A549 (cell line): Measurements from ENCODE around the gene INTS4. TPM values are rescaled to one million over a fixed set of nuclear protein-coding genes. Genes with fewer than 3 reads are reported as not detected.

ENCODE experiments used
- ATAC-seq, 2 experiments: fragments of 200-7000 bp in 1 of 2; fragments of >200 bp in 1 of 2; cut with Nextera tagmentation in 1 of 2; cut with Tn5 transposase in 1 of 2; 3 replicates each; pipeline versions ENCODE4 v1.8.0 to v1.9.1; 2018 to 2020; ENCODE audit warnings: mild to moderate bottlenecking in 1 of 2, moderate library complexity in 1 of 2
- CTCF ChIA-PET: fragments of 300-600 bp; sonication (Branson Sonifier 250); formaldehyde crosslinking; extraction: SDS; loops from one replicate; lab custom pipeline; 2021; ENCODE audit warnings: antibody characterized with exemption, inconsistent platforms; lab: Yijun Ruan, JAX
- POLR2A ChIA-PET: fragments of 350-600 bp; formaldehyde crosslinking; extraction: SDS; loops from one replicate; lab custom pipeline; 2021; ENCODE audit warnings: antibody characterized with exemption, inconsistent platforms; lab: Yijun Ruan, JAX
- DNase-seq, 2 experiments: peaks; one replicate each; pipeline versions ENCODE4 v3.0.0 to v3.0.0-alpha.2; 2011 to 2016; ENCODE audit warnings: low read depth in 1 of 2, low spot score in 1 of 2
- FAIRE-seq: peaks from 2 replicates; lab custom pipeline; 2011; peaks lifted over from hg19 to GRCh38; lab: Jason Lieb, UNC
- H3K27ac ChIP-seq, 2 experiments: fragments of >200 bp; sonication (Bioruptor Twin); formaldehyde crosslinking; 3 replicates each; pipeline ENCODE4 v1.5.1; 2016 to 2017
- H3K4me1 ChIP-seq: fragments of >200 bp; sonication (Bioruptor Twin); formaldehyde crosslinking; 3 replicates; pipeline ENCODE4 v1.6.1; 2016
- H3K4me2 ChIP-seq: fragments of >200 bp; sonication (Bioruptor Twin); formaldehyde crosslinking; 3 replicates; pipeline ENCODE4 v1.6.1; 2016
- H3K4me3 ChIP-seq: fragments of >200 bp; sonication (Bioruptor Twin); formaldehyde crosslinking; 3 replicates; pipeline ENCODE4 v1.5.1; 2016
- H3K9me3 ChIP-seq: fragments of >200 bp; sonication (Bioruptor Twin); formaldehyde crosslinking; 3 replicates; pipeline ENCODE4 v1.6.1; 2016
- BHLHE40 ChIP-seq: IDR thresholded peaks from 2 replicates; pipeline ENCODE4 v1.6.1; 2012; ENCODE audit warnings: low read depth, low read length, inconsistent platforms
- CBX8 ChIP-seq: fragments of 200-600 bp; sonication (generic); IDR thresholded peaks from 2 replicates; pipeline ENCODE4 v1.6.1; 2016
- CHD2 ChIP-seq: fragments of 150-350 bp; IDR thresholded peaks from 2 replicates; pipeline ENCODE4 v1.6.1; 2014; ENCODE audit warnings: low read length; ENCODE audit not compliant: partially characterized antibody
- E2F6 ChIP-seq: IDR thresholded peaks from 2 replicates; pipeline ENCODE4 v1.6.1; 2012; ENCODE audit warnings: low read depth, borderline replicate concordance
- EHF ChIP-seq: fragments of 250-450 bp; sonication (Bioruptor Pico); IDR thresholded peaks from 2 replicates; pipeline ENCODE4 v1.5.0; 2020; ENCODE audit warnings: mild to moderate bottlenecking
- EHMT2 ChIP-seq: fragments of 200-600 bp; sonication (generic); IDR thresholded peaks from 2 replicates; pipeline ENCODE4 v1.6.1; 2016; ENCODE audit warnings: antibody characterized with exemption, low read depth, mild to moderate bottlenecking, moderate library complexity
- ELK1 ChIP-seq: fragments of 150-350 bp; IDR thresholded peaks from 2 replicates; pipeline ENCODE4 v1.6.1; 2014; ENCODE audit warnings: low read depth, mild to moderate bottlenecking, low read length
- FOSB ChIP-seq: fragments of 250-450 bp; sonication (Bioruptor Pico); IDR thresholded peaks from 2 replicates; pipeline ENCODE4 v1.5.0; 2020; ENCODE audit warnings: mild to moderate bottlenecking, moderate library complexity
- FOSL2 ChIP-seq, 2 experiments: fragments of 450-650 bp in 1 of 2; fragments of >200 bp in 1 of 2; sonication (Bioruptor Twin) in 1 of 2; formaldehyde crosslinking; IDR thresholded peaks; 2 replicates each; pipeline versions ENCODE4 v1.5.0 to v1.6.1; 2016 to 2020; ENCODE audit warnings: mild to moderate bottlenecking in 1 of 2, moderate library complexity in 1 of 2
- HDAC2 ChIP-seq: fragments of 200-600 bp; sonication (generic); IDR thresholded peaks from 2 replicates; pipeline ENCODE4 v1.6.1; 2016
- JUN ChIP-seq, 2 experiments: fragments of >200 bp; sonication (Bioruptor Twin); formaldehyde crosslinking; IDR thresholded peaks; 2 replicates in 1 of 2; 3 replicates in 1 of 2; pipeline ENCODE4 v1.6.1; 2016 to 2017
- JUNB ChIP-seq: fragments of >200 bp; sonication (Bioruptor Twin); formaldehyde crosslinking; IDR thresholded peaks from 2 replicates; pipeline ENCODE4 v1.6.1; 2016
- KDM1A ChIP-seq: fragments of 200-600 bp; sonication (generic); IDR thresholded peaks from 2 replicates; pipeline ENCODE4 v1.6.1; 2016; ENCODE audit warnings: low read depth, mild to moderate bottlenecking
- MAFK ChIP-seq: fragments of 450-650 bp; IDR thresholded peaks from 2 replicates; pipeline ENCODE4 v1.6.1; 2014; ENCODE audit not compliant: partially characterized antibody
- MAX ChIP-seq: IDR thresholded peaks from 2 replicates; pipeline ENCODE4 v1.6.1; 2012
- POLR2A ChIP-seq: IDR thresholded peaks from 2 replicates; pipeline ENCODE4 v1.6.1; 2012; ENCODE audit warnings: mild to moderate bottlenecking, low read length
- RCOR1 ChIP-seq: fragments of 150-350 bp; IDR thresholded peaks from 2 replicates; pipeline ENCODE4 v1.6.1; 2014; ENCODE audit warnings: antibody characterized with exemption, low read length, low read depth
- RNF2 ChIP-seq: fragments of 200-600 bp; sonication (generic); IDR thresholded peaks from 2 replicates; pipeline ENCODE4 v1.6.1; 2016; ENCODE audit warnings: low read depth, mild to moderate bottlenecking, antibody characterized with exemption, moderate library complexity, borderline replicate concordance
- SMC3 ChIP-seq: fragments of >200 bp; sonication (Bioruptor Twin); formaldehyde crosslinking; IDR thresholded peaks from 3 replicates; pipeline ENCODE4 v1.6.1; 2018; ENCODE audit warnings: inconsistent platforms
- TFCP2L1 ChIP-seq: fragments of 250-450 bp; sonication (Bioruptor Pico); IDR thresholded peaks from 2 replicates; pipeline ENCODE4 v1.5.0; 2021; ENCODE audit warnings: mild to moderate bottlenecking
- TP53 ChIP-seq: fragments of 250-450 bp; sonication (Bioruptor Pico); IDR thresholded peaks from 2 replicates; pipeline ENCODE4 v1.5.0; 2021; ENCODE audit warnings: mild to moderate bottlenecking, moderate library complexity
- ZSCAN20 ChIP-seq: fragments of 250-450 bp; sonication (Bioruptor Pico); IDR thresholded peaks from 2 replicates; pipeline ENCODE4 v1.8.0; 2022; ENCODE audit warnings: mild to moderate bottlenecking, moderate library complexity
- WGBS: methylation state at CpG from one replicate; pipeline ENCODE4 v1.1.6; 2017; ENCODE audit errors: missing lambda C conversion rate; 5-methylcytosine and 5-hydroxymethylcytosine counted together
- polyA plus RNA-seq, 4 experiments: library from polyadenylated mRNA; depleted of rRNA in 3 of 4; stranded (reverse); fragments of >200 nt; fragmentation: RNase III in 1 of 4; extraction: RNeasy Plus Mini Kit Qiagen cat#74134 plus additional on column Dnase treatment in 1 of 4; gene quantifications; 2 replicates in 3 of 4; 3 replicates in 1 of 4; pipeline ENCODE4 v1.2.3, GENCODE V29; 2011 to 2017
- TF ChIP-seq, protein P1 (sequence below): fragments of 250-450 bp; sonication (Bioruptor Pico); IDR thresholded peaks from 2 replicates; pipeline ENCODE4 v1.5.0; 2021; ENCODE audit warnings: mild to moderate bottlenecking, moderate library complexity, borderline replicate concordance
- TF ChIP-seq, protein P2 (sequence below): fragments of 200-600 bp; sonication (generic); IDR thresholded peaks from 2 replicates; pipeline ENCODE4 v1.6.1; 2016; ENCODE audit warnings: antibody characterized with exemption, mild to moderate bottlenecking, moderate library complexity

Gene INTS4
- polyA plus RNA-seq, 2 of the 4 experiments (the other 2 are of a cell fraction), result 22.0 to 35.3 TPM

GRCh38 chr11:78039919-78040671, 45.6 kb upstream of the INTS4 start:
- DNase-seq (peak; percentile 63 to 64), ATAC-seq (peak; percentile 52 to 75; a peak in 4 of 6 replicates), FAIRE-seq (no peak)
- Histone ChIP-seq H3K4me3 (0 out of 3 replicates have a peak overlapping the region, but pooled peaks have one; percentile 8), H3K27ac (peak overlapping the region; percentile 82 to 90), H3K4me2 (peak overlapping the region; percentile 82), H3K4me1 (peaks cover 37% of the 10 kb centered on the region), H3K9me3 (no peaks in the 10 kb centered on the region)
- 14% methylated on average over 7 of the region's 7 CpGs for WGBS
- CTCF ChIA-PET, result interaction anchor here (0.6 to 1.8 kb wide), 3 partner anchors 9 to 77 kb away, joined by 3 to 6 read pairs (median 4); no protein-coding TSS in a partner anchor
- TF ChIP-seq TFCP2L1 (no peak), ELK1 (no peak), ZSCAN20 (CRISPR knock-in tag) (no peak), KDM1A (no peak), POLR2A (no peak), FOSB (CRISPR knock-in tag) (no peak), EHMT2 (no peak), RCOR1 (no peak), JUN (IDR thresholded peaks at IDR 0.05) (0 out of 5 replicates have a peak, but pooled peaks of 1 of the 2 experiments have one; percentile 39), FOSL2 (IDR thresholded peaks at IDR 0.05) (no peak), FOSL2 (CRISPR knock-in tag; IDR thresholded peaks at IDR 0.05) (peak; percentile 64), HDAC2 (no peak), BHLHE40 (no peak), E2F6 (no peak), TP53 (no peak), RNF2 (no peak), JUNB (no peak), MAFK (peak; percentile 27), CHD2 (no peak), CBX8 (no peak), EHF (no peak), SMC3 (no peak), MAX (peak; percentile 32; the same call in 1 of the 2 replicates)
- TF ChIP-seq, protein P1, sequence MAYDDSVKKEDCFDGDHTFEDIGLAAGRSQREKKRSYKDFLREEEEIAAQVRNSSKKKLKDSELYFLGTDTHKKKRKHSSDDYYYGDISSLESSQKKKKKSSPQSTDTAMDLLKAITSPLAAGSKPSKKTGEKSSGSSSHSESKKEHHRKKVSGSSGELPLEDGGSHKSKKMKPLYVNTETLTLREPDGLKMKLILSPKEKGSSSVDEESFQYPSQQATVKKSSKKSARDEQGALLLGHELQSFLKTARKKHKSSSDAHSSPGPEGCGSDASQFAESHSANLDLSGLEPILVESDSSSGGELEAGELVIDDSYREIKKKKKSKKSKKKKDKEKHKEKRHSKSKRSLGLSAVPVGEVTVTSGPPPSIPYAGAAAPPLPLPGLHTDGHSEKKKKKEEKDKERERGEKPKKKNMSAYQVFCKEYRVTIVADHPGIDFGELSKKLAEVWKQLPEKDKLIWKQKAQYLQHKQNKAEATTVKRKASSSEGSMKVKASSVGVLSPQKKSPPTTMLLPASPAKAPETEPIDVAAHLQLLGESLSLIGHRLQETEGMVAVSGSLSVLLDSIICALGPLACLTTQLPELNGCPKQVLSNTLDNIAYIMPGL (CRISPR knock-in tag), result no peak
- TF ChIP-seq, protein P2, sequence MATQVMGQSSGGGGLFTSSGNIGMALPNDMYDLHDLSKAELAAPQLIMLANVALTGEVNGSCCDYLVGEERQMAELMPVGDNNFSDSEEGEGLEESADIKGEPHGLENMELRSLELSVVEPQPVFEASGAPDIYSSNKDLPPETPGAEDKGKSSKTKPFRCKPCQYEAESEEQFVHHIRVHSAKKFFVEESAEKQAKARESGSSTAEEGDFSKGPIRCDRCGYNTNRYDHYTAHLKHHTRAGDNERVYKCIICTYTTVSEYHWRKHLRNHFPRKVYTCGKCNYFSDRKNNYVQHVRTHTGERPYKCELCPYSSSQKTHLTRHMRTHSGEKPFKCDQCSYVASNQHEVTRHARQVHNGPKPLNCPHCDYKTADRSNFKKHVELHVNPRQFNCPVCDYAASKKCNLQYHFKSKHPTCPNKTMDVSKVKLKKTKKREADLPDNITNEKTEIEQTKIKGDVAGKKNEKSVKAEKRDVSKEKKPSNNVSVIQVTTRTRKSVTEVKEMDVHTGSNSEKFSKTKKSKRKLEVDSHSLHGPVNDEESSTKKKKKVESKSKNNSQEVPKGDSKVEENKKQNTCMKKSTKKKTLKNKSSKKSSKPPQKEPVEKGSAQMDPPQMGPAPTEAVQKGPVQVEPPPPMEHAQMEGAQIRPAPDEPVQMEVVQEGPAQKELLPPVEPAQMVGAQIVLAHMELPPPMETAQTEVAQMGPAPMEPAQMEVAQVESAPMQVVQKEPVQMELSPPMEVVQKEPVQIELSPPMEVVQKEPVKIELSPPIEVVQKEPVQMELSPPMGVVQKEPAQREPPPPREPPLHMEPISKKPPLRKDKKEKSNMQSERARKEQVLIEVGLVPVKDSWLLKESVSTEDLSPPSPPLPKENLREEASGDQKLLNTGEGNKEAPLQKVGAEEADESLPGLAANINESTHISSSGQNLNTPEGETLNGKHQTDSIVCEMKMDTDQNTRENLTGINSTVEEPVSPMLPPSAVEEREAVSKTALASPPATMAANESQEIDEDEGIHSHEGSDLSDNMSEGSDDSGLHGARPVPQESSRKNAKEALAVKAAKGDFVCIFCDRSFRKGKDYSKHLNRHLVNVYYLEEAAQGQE, result no peak
- POLR2A ChIA-PET, result interaction anchor here (1.0 to 2.0 kb wide), 2 partner anchors 45 to 376 kb away, joined by 3 to 8 read pairs; partner anchors contain the start of gene INTS4
